H1 (cell line): ENCODE results near the gene PDE4D. TPM values are rescaled to one million over a fixed set of nuclear protein-coding genes. Genes with fewer than 3 reads are reported as not detected.

Source experiments
- CTCF ChIA-PET: fragments of 300-600 bp; sonication (Branson Sonifier 250); formaldehyde crosslinking; loops from one replicate; lab custom pipeline; 2021; ENCODE audit not compliant: partially characterized antibody; lab: Charles Lee
- POLR2A ChIA-PET: fragments of 300-600 bp; sonication (Branson Sonifier 250); formaldehyde crosslinking; loops from one replicate; lab custom pipeline; 2021; ENCODE audit warnings: inconsistent platforms; ENCODE audit not compliant: partially characterized antibody; lab: Charles Lee
- DNase-seq, 2 experiments: peaks; one replicate each; pipeline versions ENCODE4 v3.0.0 to v3.0.0-alpha.2; 2010 to 2022; ENCODE audit warnings: low spot score in 2 of 2, low read depth in 1 of 2, mixed read lengths in 1 of 2
- FAIRE-seq: peaks from 2 replicates; lab custom pipeline; 2011; peaks lifted over from hg19 to GRCh38; lab: Jason Lieb, UNC
- H2AFZ ChIP-seq: 2 replicates; pipeline ENCODE4 v1.8.1; 2012; ENCODE audit warnings: low read length, inconsistent platforms
- H2AK5ac ChIP-seq: 2 replicates; pipeline ENCODE4 v1.6.1; 2013; ENCODE audit warnings: low read depth, low read length
- H2BK120ac ChIP-seq: replicated peaks from 2 replicates; pipeline ENCODE3; 2013; ENCODE audit warnings: low read depth, low read length, inconsistent platforms
- H2BK12ac ChIP-seq: 2 replicates; pipeline ENCODE4 v1.6.1; 2013; ENCODE audit warnings: low read depth, low read length
- H2BK15ac ChIP-seq: 2 replicates; pipeline ENCODE4 v1.6.1; 2013; ENCODE audit warnings: low read length
- H2BK20ac ChIP-seq: 2 replicates; pipeline ENCODE4 v1.6.1; 2013; ENCODE audit warnings: low read length
- H2BK5ac ChIP-seq: 2 replicates; pipeline ENCODE4 v1.6.1; 2013; ENCODE audit warnings: low read depth, low read length
- H3K14ac ChIP-seq: 2 replicates; pipeline ENCODE4 v1.6.1; 2013; ENCODE audit warnings: inconsistent platforms; ENCODE audit not compliant: insufficient read length
- H3K18ac ChIP-seq: 2 replicates; pipeline ENCODE4 v1.6.1; 2013; ENCODE audit warnings: low read length; ENCODE audit errors: extremely low read depth
- H3K23ac ChIP-seq: 2 replicates; pipeline ENCODE4 v1.6.1; 2013; ENCODE audit warnings: inconsistent platforms; ENCODE audit not compliant: insufficient read length
- H3K23me2 ChIP-seq: 2 replicates; pipeline ENCODE4 v1.6.1; 2013; ENCODE audit warnings: low read depth, low read length
- H3K27ac ChIP-seq: 2 replicates; pipeline ENCODE4 v1.6.1; 2011; ENCODE audit warnings: low read depth, low read length, inconsistent platforms
- H3K27me3 ChIP-seq, 4 experiments: replicated peaks in 1 of 4; 1 replicate in 1 of 4; 2 replicates in 3 of 4; pipeline versions ENCODE4 v1.6.1 to v1.8.1; 2011 to 2013; ENCODE audit warnings: low read length in 3 of 4, mild to moderate bottlenecking in 3 of 4, inconsistent platforms in 2 of 4, mixed read lengths in 2 of 4, moderate library complexity in 1 of 4; ENCODE audit not compliant: control insufficient read depth in 3 of 4, insufficient read depth in 3 of 4; ENCODE audit errors: extremely low read depth in 1 of 4
- H3K36me3 ChIP-seq, 4 experiments: 2 replicates each; pipeline versions ENCODE4 v1.6.1 to v1.8.1; 2011 to 2013; ENCODE audit warnings: mild to moderate bottlenecking in 4 of 4, low read length in 3 of 4, moderate library complexity in 2 of 4, control low read depth in 1 of 4, inconsistent platforms in 1 of 4; ENCODE audit not compliant: insufficient read depth in 4 of 4, control insufficient read depth in 2 of 4
- H3K4ac ChIP-seq: replicated peaks from 2 replicates; pipeline ENCODE3; 2013; ENCODE audit warnings: low read length, low read depth, mixed read lengths, inconsistent platforms; ENCODE audit not compliant: insufficient read length
- H3K4me1 ChIP-seq, 4 experiments: replicated peaks in 1 of 4; 1 replicate in 1 of 4; 2 replicates in 3 of 4; pipeline versions ENCODE4 v1.6.1 to v1.8.1; 2011 to 2013; ENCODE audit warnings: low read length in 3 of 4, inconsistent platforms in 2 of 4, mixed read lengths in 1 of 4; ENCODE audit not compliant: insufficient read depth in 4 of 4, control insufficient read depth in 3 of 4
- H3K4me2 ChIP-seq, 2 experiments: 2 replicates each; pipeline versions ENCODE4 v1.6.1 to v1.8.1; 2011 to 2013; ENCODE audit warnings: low read depth in 2 of 2, low read length in 2 of 2, control low read depth in 1 of 2, inconsistent platforms in 1 of 2, mild to moderate bottlenecking in 1 of 2; ENCODE audit not compliant: insufficient read depth in 1 of 2
- H3K4me3 ChIP-seq, 4 experiments: fragments of 200-600, 300-600 bp in 1 of 4; sonication (generic), shearing (Covaris generic), sonication (Bioruptor Twin) in 1 of 4; 2 replicates each; pipeline versions ENCODE4 v1.5.1 to v1.8.1; 2011 to 2016; ENCODE audit warnings: low read length in 4 of 4, low read depth in 3 of 4, control low read depth in 2 of 4, inconsistent platforms in 2 of 4, mild to moderate bottlenecking in 2 of 4, mixed read lengths in 1 of 4, moderate library complexity in 1 of 4; ENCODE audit not compliant: insufficient read depth in 2 of 4; ENCODE audit errors: extremely low read depth in 1 of 4
- H3K56ac ChIP-seq: replicated peaks from 2 replicates; pipeline ENCODE3; 2013; ENCODE audit warnings: low read depth, mild to moderate bottlenecking, mixed read lengths, low read length, inconsistent platforms; ENCODE audit not compliant: insufficient read length
- H3K79me1 ChIP-seq: 2 replicates; pipeline ENCODE4 v1.6.1; 2013; ENCODE audit warnings: low read depth, low read length, control low read depth
- H3K79me2 ChIP-seq, 2 experiments: 2 replicates each; pipeline versions ENCODE4 v1.6.1 to v1.8.1; 2012 to 2013; ENCODE audit warnings: low read length in 2 of 2, mild to moderate bottlenecking in 2 of 2, inconsistent platforms in 1 of 2; ENCODE audit not compliant: insufficient read depth in 2 of 2, control insufficient read depth in 1 of 2
- H3K9ac ChIP-seq, 4 experiments: replicated peaks in 1 of 4; 1 replicate in 1 of 4; 2 replicates in 3 of 4; pipeline versions ENCODE4 v1.6.1 to v1.8.1; 2011 to 2013; ENCODE audit warnings: low read depth in 3 of 4, low read length in 3 of 4, control low read depth in 2 of 4, mild to moderate bottlenecking in 2 of 4, moderate library complexity in 2 of 4, inconsistent platforms in 1 of 4; ENCODE audit errors: extremely low read depth in 1 of 4
- H3K9me3 ChIP-seq, 2 experiments: 2 replicates each; pipeline versions ENCODE4 v1.6.1 to v1.8.1; 2012 to 2013; ENCODE audit warnings: mild to moderate bottlenecking in 2 of 2, moderate library complexity in 2 of 2, control low read depth in 1 of 2, inconsistent platforms in 1 of 2, low read depth in 1 of 2, low read length in 1 of 2, mixed read lengths in 1 of 2; ENCODE audit not compliant: insufficient read depth in 2 of 2
- H4K20me1 ChIP-seq, 2 experiments: replicated peaks in 1 of 2; 2 replicates each; pipeline versions ENCODE3 to v1.8.1; 2011 to 2013; ENCODE audit warnings: inconsistent platforms in 2 of 2, low read length in 2 of 2, mild to moderate bottlenecking in 1 of 2; ENCODE audit not compliant: insufficient read depth in 2 of 2, control insufficient read depth in 1 of 2
- H4K5ac ChIP-seq: 2 replicates; pipeline ENCODE4 v1.6.1; 2013; ENCODE audit warnings: low read length, low read depth, mixed read lengths, inconsistent platforms; ENCODE audit not compliant: insufficient read length
- H4K8ac ChIP-seq: 2 replicates; pipeline ENCODE4 v1.8.0; 2013; ENCODE audit warnings: mild to moderate bottlenecking, moderate library complexity, low read length, inconsistent platforms; ENCODE audit not compliant: insufficient read depth; ENCODE audit errors: extremely low read depth
- H4K91ac ChIP-seq: replicated peaks from 2 replicates; pipeline ENCODE3; 2013; ENCODE audit warnings: low read length, mixed read lengths, inconsistent platforms; ENCODE audit not compliant: insufficient read length
- EGR1 ChIP-seq: IDR thresholded peaks from 2 replicates; pipeline ENCODE4 v1.6.1; 2011; ENCODE audit warnings: low read depth, low read length, borderline replicate concordance
- GTF2F1 ChIP-seq: IDR thresholded peaks from 2 replicates; pipeline ENCODE4 v1.6.1; 2012; ENCODE audit warnings: low read depth, low read length, improper control_type of control experiment, borderline replicate concordance
- NANOG ChIP-seq: IDR thresholded peaks from 2 replicates; pipeline ENCODE4 v1.6.1; 2011; ENCODE audit warnings: low read length, low read depth, mild to moderate bottlenecking, inconsistent platforms; ENCODE audit not compliant: insufficient read depth, poor library complexity, severe bottlenecking
- NRF1 ChIP-seq: IDR thresholded peaks from 2 replicates; pipeline ENCODE4 v1.6.1; 2011; ENCODE audit warnings: mild to moderate bottlenecking, low read depth, low read length, improper control_type of control experiment
- SP4 ChIP-seq: IDR thresholded peaks from 2 replicates; pipeline ENCODE4 v1.6.1; 2012; ENCODE audit warnings: low read length, inconsistent platforms
- TEAD4 ChIP-seq: IDR thresholded peaks from 2 replicates; pipeline ENCODE4 v1.6.1; 2012; ENCODE audit warnings: low read depth, low read length, inconsistent platforms, mixed read lengths
- WGBS, 2 experiments: shearing (Covaris generic) in 1 of 2; methylation state at CpG; one replicate each; pipeline versions ENCODE4 v1.1.6 to v1.1.7; 2013 to 2015; ENCODE audit warnings: low lambda C conversion rate in 2 of 2, mixed read lengths in 2 of 2, inconsistent platforms in 1 of 2, low coverage in 1 of 2, missing lambda C conversion rate in 1 of 2; ENCODE audit not compliant: insufficient replicate concordance in 2 of 2, insufficient coverage in 1 of 2, insufficient read length in 1 of 2; ENCODE audit errors: extremely low coverage in 1 of 2, missing lambda C conversion rate in 1 of 2; 5-methylcytosine and 5-hydroxymethylcytosine counted together
- polyA plus RNA-seq, 7 experiments: library from polyadenylated mRNA; depleted of rRNA in 3 of 7; stranded (reverse) in 5 of 7; unstranded in 2 of 7; fragments of >200 nt in 5 of 7; fragments of 200-250 nt in 2 of 7; gene quantifications; 1 replicate in 5 of 7; 2 replicates in 1 of 7; 4 replicates in 1 of 7; pipeline versions ENCODE4 v1.2.1 to v1.2.3, GENCODE V29; 2011 to 2013; ENCODE audit warnings: missing spikeins in 2 of 7, mixed read lengths in 2 of 7
- total RNA-seq: library from RNA; stranded (reverse); fragmentation: NEBNext Ultra II Directional; extraction: Animal tissue kit (Norgen Biotek cat#: 25700); gene quantifications from 2 replicates; pipeline ENCODE4 v1.2.1, GENCODE V29; 2021
- TF ChIP-seq, protein P1 (sequence below): IDR thresholded peaks from 2 replicates; pipeline ENCODE4 v1.6.1; 2011; ENCODE audit warnings: low read length, improper control_type of control experiment

The PDE4D gene
- total and polyA plus RNA-seq, 2 of the 8 experiments (the other 6 are each of a cell fraction or from before 2014, with no cell fraction given), result 2.3 to 3.7 TPM

DNA sequence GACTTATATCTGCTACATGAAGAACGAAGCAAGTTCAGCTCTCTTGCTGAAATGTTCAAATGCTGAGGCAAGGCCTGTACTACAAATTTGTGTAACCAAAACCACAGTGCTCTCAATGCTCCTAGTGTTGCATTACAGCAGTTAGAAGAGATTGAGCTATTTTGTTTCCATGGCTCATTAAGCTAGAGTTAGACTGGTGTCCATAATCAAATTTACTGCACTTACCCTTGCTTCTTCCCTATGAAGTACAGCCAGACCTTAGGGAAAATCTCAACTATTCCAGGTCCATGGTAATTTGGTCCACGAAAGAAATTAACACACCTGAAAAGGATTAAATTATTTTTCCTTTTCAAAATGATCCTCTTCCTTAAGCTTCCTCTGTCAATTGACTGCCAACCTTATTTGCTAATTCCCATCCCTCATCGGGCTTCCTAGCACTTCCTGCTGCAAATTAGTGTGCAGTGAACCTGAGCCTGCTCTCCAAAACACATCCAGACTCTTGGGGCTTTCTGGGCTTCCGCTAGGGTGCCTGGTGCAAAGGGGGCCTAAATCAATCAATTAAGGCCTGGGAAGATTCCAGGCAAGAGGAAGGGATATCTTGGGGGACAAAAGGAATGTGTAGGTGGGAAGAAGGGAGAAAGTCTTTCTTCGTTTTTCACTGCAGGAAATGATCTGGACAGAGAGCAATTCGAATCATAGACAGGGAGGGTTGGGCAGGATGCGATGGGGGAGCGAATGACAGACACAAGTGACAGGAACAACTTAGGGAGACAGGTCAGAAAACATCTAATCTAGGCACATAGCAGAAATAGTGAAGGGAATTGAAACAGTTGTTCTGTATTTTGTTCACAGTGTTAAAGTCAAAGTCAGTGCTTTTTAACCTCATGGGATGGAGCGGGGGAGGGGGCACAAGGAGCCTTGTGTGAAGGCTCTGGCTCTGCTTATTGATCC lies 768.2 kb downstream of the PDE4D start:
- no peaks in the 10 kb centered on the region for H3K27me3 ChIP-seq
- H3K23me2 ChIP-seq, result peaks cover 3% of the 10 kb centered on the region; the same call in 1 of the 2 replicates
- peak overlapping the region; percentile 75 for H2AFZ ChIP-seq
- H3K79me1 ChIP-seq, result no peaks in the 10 kb centered on the region
- H3K4me1 ChIP-seq, result peaks cover 5 to 19% (median 17%) of the 10 kb centered on the region in 4 experiments
- H4K20me1 ChIP-seq, result no peaks in the 10 kb centered on the region
- no peak overlapping the region for H3K23ac ChIP-seq
- ChIA-PET CTCF (interaction anchor here (1.0 to 1.6 kb wide), 4 partner anchors 13 to 49 kb away, joined by 3 to 5 read pairs (median 4); no protein-coding TSS in a partner anchor), POLR2A (interaction anchor here (0.6 kb wide), 1 partner anchor 51 kb away, joined by 3 read pairs; no protein-coding TSS in a partner anchor)
- WGBS, 2 experiments, result 63% methylated on average over 9 of the region's 9 CpGs; no CpG with 5 or more reads in 1 of the 2 experiments
- H2BK20ac ChIP-seq, result peak overlapping the region; percentile 49; the same call in 1 of the 2 replicates
- H3K18ac ChIP-seq, result 0 out of 2 replicates have a peak overlapping the region, but pooled peaks have one; percentile 33
- H3K56ac ChIP-seq, result no peak overlapping the region
- peak overlapping the region; percentile 63; the same call in 1 of the 2 replicates for H2BK5ac ChIP-seq
- no peak overlapping the region for H2BK120ac ChIP-seq
- H2AK5ac ChIP-seq, result no peak overlapping the region
- no peak overlapping the region for H3K4ac ChIP-seq
- peak overlapping the region in 1 of 4 experiments; percentile 56; a peak in 2 of 7 replicates for H3K9ac ChIP-seq
- H4K8ac ChIP-seq, result no peak overlapping the region
- H4K91ac ChIP-seq, result no peak overlapping the region
- no peak overlapping the region for H3K4me3 ChIP-seq
- DNase-seq, result peak in 1 of 2 experiments; percentile 45
- H3K79me2 ChIP-seq, result no peaks in the 10 kb centered on the region
- H2BK15ac ChIP-seq, result no peak overlapping the region
- H3K9me3 ChIP-seq, result no peaks in the 10 kb centered on the region
- H3K14ac ChIP-seq, result no peak overlapping the region
- FAIRE-seq, result peak; percentile 7
- H3K36me3 ChIP-seq, result no peaks in the 10 kb centered on the region
- H3K27ac ChIP-seq, result no peak overlapping the region
- peak overlapping the region; percentile 96 for H2BK12ac ChIP-seq
- H3K4me2 ChIP-seq, result peak overlapping the region; percentile 15 to 30; a peak in 2 of 4 replicates
- H4K5ac ChIP-seq, result no peak overlapping the region
- no peak for TF ChIP-seq NANOG
- no peak for TF ChIP-seq GTF2F1
- TF ChIP-seq TEAD4, result no peak
- no peak for TF ChIP-seq NRF1
- TF ChIP-seq EGR1, result no peak
- TF ChIP-seq, protein P1, sequence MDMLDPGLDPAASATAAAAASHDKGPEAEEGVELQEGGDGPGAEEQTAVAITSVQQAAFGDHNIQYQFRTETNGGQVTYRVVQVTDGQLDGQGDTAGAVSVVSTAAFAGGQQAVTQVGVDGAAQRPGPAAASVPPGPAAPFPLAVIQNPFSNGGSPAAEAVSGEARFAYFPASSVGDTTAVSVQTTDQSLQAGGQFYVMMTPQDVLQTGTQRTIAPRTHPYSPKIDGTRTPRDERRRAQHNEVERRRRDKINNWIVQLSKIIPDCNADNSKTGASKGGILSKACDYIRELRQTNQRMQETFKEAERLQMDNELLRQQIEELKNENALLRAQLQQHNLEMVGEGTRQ, result no peak
- TF ChIP-seq SP4, result no peak
